Ectodermal cell (in vitro differentiated cells): Measurements from ENCODE around the gene CAMK2N2.

Experiments
- H3K27ac ChIP-seq: 2 replicates; pipeline ENCODE4 v1.7.0; 2013; ENCODE audit warnings: mild to moderate bottlenecking, low read depth, low read length; ENCODE audit not compliant: insufficient read depth, poor library complexity, severe bottlenecking
- H3K27me3 ChIP-seq: 2 replicates; pipeline ENCODE4 v1.7.0; 2013; ENCODE audit warnings: mild to moderate bottlenecking, low read length; ENCODE audit not compliant: insufficient read depth, control insufficient read depth, poor library complexity, severe bottlenecking
- H3K36me3 ChIP-seq: one replicate; pipeline ENCODE4 v1.7.0; 2013; ENCODE audit warnings: low read length; ENCODE audit not compliant: control insufficient read depth, insufficient read depth
- H3K4me1 ChIP-seq: one replicate; pipeline ENCODE4 v1.7.0; 2013; ENCODE audit warnings: low read length; ENCODE audit not compliant: control insufficient read depth, insufficient read depth
- H3K4me3 ChIP-seq: 2 replicates; pipeline ENCODE4 v1.7.0; 2013; ENCODE audit warnings: low read depth, low read length, control low read depth; ENCODE audit not compliant: insufficient read depth
- H3K9me3 ChIP-seq: 2 replicates; pipeline ENCODE4 v1.7.0; 2013; ENCODE audit warnings: mild to moderate bottlenecking, low read length, moderate library complexity; ENCODE audit not compliant: control insufficient read depth
- WGBS, 2 experiments: methylation state at CpG; one replicate each; pipeline ENCODE4 v1.1.7; 2013; ENCODE audit warnings: missing lambda C conversion rate in 2 of 2; 5-methylcytosine and 5-hydroxymethylcytosine counted together

CAMK2N2 gene

DNA sequence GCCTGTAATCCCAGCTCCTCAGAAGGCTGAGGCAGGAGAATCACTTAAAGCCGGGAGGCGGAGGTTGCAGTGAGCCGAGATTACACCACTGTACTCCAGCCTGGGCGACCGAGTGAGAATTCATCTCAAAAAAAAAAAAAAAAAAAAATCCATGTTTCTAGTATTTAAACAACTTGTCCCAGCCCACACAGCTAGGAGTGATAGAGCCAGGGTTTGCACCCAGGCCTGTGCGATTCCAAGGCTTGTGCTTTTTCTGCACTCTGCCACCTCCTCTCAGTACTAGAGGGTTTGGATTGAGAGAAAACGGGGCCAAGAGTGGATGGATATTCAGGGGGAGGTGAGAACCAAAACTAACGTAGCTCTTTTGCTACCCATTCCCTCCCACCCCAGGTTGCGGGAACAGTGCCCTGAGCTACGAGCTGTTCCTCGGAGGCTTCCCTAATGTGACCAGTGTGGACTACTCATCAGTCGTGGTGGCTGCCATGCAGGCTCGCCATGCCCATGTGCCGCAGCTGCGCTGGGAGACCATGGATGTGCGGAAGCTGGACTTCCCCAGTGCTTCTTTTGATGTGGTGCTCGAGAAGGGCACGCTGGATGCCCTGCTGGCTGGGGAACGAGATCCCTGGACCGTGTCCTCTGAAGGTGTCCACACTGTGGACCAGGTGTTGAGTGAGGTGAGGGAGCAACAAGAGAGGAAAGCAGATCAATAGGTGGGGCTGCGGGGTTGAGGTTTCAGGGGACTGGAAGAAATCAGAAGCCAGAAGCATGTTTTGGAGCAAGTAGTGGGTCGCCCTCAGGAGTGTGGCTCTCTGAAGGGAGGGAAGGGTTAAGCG, 4.1 kb downstream of the CAMK2N2 start:
- Histone ChIP-seq H3K36me3 (no peaks in the 10 kb centered on the region), H3K27ac (no peak overlapping the region), H3K4me3 (no peak overlapping the region), H3K9me3 (no peaks in the 10 kb centered on the region), H3K27me3 (peaks cover 46% of the 10 kb centered on the region), H3K4me1 (peaks cover 4% of the 10 kb centered on the region)
- WGBS, 2 experiments = 93 to 94% methylated on average over 23 of the region's 23 CpGs

DNA sequence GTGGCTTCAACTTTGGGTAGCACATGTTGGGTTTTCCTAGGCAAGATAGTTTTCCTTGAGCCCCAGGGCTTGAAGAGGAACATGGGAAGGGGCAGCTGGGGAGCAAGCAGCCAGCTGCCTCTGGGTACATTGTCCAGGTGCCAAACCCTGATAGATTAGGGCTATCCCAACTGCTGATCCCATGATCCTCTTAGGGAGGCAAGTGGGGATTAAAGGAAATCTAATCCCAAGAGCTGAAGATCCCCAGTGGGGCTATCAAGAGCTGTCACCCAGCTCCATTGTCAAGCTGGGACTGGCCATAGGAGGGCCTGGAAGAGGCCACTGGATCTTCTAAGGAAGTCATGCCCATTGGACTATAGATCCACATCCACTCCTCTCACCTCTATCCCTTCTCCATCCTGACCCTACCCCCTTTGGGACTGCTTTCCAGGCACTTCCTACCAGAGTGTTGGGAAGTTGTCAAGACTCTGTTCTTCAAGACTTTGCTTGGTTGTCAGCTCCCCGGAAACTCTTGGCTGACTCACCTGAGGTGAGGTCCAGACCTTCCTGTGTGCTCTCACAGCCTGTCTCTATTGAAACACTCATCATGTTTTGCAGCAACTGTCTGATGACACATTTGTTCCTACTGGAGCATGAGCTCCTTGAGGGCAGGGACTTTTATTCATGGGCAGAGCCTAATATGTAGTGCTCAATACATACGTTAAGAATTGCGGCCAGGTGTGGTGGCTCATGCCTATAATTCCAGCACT, 5.9 kb downstream of the CAMK2N2 start:
- H3K9me3 ChIP-seq = no peaks in the 10 kb centered on the region
- no peak overlapping the region for H3K4me3 ChIP-seq
- WGBS, 2 experiments = 96 to 97% methylated on average over 3 of the region's 3 CpGs
- H3K27ac ChIP-seq = no peak overlapping the region
- H3K27me3 ChIP-seq = peaks cover 28% of the 10 kb centered on the region
- H3K4me1 ChIP-seq = peaks cover under 1% of the 10 kb centered on the region
- H3K36me3 ChIP-seq = no peaks in the 10 kb centered on the region

DNA sequence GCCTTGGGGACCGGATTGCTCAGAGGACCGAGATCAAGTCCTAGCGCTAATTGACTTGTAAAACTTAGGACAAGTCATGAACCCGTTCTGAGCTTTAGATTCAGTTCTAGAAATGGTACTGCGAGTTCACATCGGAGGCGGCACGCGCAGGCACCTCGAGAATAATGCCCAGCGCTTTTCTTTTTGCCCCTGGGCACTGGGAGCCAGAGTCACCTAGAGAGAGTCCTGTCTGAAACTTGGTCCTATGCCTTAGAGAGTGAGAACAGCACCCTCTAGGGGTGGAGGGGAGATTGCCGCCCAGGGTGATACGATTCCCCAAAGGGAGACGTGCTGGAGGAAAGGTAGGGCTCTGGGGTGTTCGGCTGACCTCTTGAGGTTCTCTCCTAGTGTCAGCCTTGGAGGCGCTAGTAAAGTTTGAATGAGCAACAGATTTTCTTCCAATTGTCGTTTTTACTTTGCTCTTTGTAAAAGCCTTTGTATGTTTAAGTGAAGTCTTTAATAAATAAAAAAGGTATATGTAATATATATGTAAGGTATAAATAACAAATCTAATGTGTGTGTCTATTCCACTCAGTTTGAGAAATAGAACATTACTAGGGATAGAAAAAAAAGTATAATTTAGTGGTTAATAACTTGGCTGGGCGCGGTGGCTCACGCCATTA, 11.1 kb downstream of the CAMK2N2 start:
- H3K27ac ChIP-seq = no peak overlapping the region
- H3K36me3 ChIP-seq = peaks cover 2% of the 10 kb centered on the region
- 16 to 18% methylated on average over 19 to 20 of the region's 20 CpGs for WGBS, 2 experiments
- peak overlapping the region; percentile 95 for H3K4me3 ChIP-seq
- no peaks in the 10 kb centered on the region for H3K4me1 ChIP-seq
- no peaks in the 10 kb centered on the region for H3K27me3 ChIP-seq
- no peaks in the 10 kb centered on the region for H3K9me3 ChIP-seq

DNA sequence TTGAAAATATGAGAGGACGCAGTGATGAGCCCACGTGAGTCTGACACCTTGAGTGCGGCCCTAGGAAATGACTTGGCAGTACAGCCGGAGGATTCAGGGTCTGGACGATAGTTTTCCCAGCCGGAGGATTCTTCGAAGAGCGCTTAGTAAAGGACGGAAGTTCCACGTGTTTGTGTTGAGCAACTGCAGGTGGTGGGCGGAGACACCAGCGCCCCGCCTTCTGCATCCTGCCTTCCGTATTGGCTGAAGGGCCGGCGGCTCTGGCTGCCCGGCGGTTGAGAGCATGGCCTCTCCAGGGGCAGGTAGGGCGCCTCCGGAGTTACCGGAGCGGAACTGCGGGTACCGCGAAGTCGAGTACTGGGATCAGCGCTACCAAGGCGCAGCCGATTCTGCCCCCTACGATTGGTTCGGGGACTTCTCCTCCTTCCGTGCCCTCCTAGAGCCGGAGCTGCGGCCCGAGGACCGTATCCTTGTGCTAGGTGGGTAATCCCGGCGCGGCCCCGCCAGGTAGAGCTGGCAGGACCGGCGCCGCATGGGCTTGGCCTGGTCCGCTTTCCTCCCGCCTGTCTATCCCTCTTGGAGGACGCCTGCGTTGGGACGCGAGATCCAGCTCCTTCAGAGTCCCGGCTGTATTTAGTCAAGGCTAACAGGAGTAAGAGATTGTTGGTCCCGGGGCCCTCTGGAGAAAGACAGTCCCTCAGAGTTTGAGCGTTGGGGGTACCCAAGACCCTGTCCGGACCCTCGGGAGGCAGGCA, 11.8 kb downstream of the CAMK2N2 start, which contains the start of gene EEF1AKMT4:
EEF1AKMT4 (plus strand) TSS at position 261 of the 755 bp plus-strand sequence; CDS start at position 284, 23 bp downstream.
- no peaks in the 10 kb centered on the region for H3K4me1 ChIP-seq
- H3K4me3 ChIP-seq = peak within 1 kb of the TSS; percentile 95
- peak within 1 kb of the TSS; percentile 88 for H3K27ac ChIP-seq
- 0% methylated on average over 54 of the region's 54 CpGs for WGBS, 2 experiments
- peaks cover 9% of the 10 kb centered on the region for H3K36me3 ChIP-seq
- H3K9me3 ChIP-seq = no peaks in the 10 kb centered on the region
- no peaks in the 10 kb centered on the region for H3K27me3 ChIP-seq

DNA sequence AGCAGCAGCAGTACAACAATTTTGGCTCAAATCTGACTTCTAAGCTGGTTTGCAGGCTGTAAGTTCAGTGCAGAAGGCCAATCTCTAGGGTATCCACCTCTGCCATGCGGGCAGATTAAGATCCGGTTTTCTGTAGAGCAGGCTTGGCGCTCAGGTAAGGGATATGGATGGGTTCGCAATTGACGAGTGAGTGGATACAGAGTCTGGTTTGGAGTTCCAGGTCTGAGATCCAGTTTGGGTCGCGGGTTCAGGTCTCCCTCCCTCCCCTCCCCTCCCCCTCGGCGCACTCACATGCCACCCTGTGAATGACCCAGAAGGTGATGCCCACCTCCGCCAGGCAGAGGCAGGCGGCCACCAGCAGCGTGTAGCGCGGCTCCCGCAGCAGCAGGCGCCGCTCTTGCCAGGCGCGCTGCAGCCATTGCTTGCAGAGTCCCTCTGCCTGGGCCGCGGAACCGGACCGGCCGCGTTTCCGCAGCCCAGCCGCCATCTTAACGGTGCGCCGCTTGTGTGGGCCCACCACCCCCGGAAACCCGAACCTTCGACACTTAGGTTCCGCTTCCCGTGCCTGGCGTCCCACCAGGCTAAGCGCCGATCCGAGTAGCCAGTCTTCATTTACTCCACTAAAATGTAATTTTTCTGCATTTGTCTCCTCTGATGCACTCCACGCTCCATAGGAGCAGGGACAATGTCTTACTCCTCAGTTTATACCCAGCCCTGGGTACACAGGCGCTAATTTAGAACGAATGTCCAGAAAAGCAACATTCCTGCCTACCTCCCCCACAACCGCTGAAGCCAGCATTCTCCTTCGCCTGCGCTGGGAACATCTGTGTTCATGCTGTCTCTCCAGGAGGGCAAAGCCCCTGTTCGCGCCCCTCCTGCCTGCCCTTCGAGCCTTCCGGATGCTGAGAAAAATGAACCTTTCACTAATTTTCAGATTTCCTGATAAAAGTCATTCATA, 12.6 kb downstream of the CAMK2N2 start, which contains the start of gene ALG3:
ALG3 (minus strand) TSS at position 509 of the 958 bp plus-strand sequence; CDS start at position 487, 22 bp downstream.
- 0% methylated on average over 49 of the region's 49 CpGs for WGBS, 2 experiments
- H3K4me1 ChIP-seq = no peaks in the 10 kb centered on the region
- no peaks in the 10 kb centered on the region for H3K27me3 ChIP-seq
- H3K36me3 ChIP-seq = peaks cover 14% of the 10 kb centered on the region
- peak within 1 kb of the TSS; percentile 95 for H3K4me3 ChIP-seq
- H3K9me3 ChIP-seq = no peaks in the 10 kb centered on the region
- peak within 1 kb of the TSS; percentile 88 for H3K27ac ChIP-seq

DNA sequence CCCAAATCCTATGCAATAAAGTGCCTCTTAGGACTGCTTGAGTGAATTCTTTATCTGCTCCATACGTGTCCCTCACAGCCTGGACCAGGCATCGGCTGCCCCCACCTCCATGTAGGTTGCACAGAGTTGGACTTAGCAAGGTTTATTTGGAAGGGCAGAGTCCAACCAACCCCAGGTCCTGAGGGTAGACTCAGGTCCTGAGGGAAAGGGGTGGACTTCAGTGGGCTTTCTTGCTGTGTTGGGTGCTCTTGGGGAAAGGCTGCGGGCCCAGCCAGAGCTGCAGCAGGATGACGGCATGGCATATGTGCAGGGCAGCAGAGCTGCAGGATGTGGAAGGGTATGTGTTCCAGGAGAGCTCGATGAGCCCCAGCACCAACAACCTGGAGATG, 19.1 kb downstream of the CAMK2N2 start:
- H3K4me3 ChIP-seq = no peak overlapping the region
- no peaks in the 10 kb centered on the region for H3K4me1 ChIP-seq
- H3K27me3 ChIP-seq = no peaks in the 10 kb centered on the region
- H3K36me3 ChIP-seq = peaks cover 24% of the 10 kb centered on the region
- 96 to 97% methylated on average over 5 of the region's 5 CpGs for WGBS, 2 experiments
- H3K9me3 ChIP-seq = no peaks in the 10 kb centered on the region
- no peak overlapping the region for H3K27ac ChIP-seq

DNA sequence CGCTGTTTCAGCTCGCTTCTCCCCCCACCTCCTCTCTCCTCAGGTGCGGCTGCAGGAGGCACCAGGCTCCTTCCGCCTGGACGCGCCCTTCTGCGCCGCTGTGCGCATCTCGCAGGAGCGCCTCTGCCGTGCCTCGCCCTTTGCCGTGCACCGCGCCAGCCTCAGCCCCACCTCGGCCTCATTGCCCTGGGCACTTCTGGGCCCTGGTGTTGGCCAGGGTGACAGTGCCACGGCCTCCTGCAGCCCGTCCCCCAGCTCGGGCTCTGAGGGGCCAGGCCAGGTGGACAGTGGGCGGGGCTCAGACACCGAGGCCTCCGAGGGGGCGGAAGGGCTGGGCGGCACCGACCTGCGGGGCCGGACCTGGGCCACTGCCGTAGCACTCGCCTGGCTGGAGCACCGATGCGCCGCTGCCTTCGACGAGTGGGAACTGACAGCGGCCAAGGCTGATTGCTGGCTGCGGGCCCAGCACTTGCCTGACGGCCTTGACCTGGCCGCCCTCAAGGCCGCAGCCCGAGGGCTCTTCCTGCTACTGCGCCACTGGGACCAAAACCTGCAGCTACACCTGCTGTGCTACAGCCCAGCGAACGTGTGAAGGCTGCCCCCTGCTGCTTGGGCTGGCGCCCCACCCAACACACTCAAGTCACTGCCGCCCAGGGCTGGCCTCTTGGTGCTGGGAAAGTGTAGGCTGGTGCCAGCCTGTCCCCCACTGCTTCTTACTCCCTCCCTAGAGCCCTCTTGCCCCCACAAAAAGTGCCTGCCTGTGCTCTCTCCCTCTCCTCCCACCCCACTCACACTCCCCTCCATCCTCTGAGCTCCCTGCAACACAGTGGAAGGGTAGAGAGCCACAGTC, 19.7 kb downstream of the CAMK2N2 start:
- Histone ChIP-seq H3K27ac (no peak overlapping the region), H3K4me1 (no peaks in the 10 kb centered on the region), H3K4me3 (no peak overlapping the region), H3K27me3 (no peaks in the 10 kb centered on the region), H3K36me3 (peaks cover 24% of the 10 kb centered on the region), H3K9me3 (no peaks in the 10 kb centered on the region)
- 76 to 78% methylated on average over 46 of the region's 46 CpGs for WGBS, 2 experiments

DNA sequence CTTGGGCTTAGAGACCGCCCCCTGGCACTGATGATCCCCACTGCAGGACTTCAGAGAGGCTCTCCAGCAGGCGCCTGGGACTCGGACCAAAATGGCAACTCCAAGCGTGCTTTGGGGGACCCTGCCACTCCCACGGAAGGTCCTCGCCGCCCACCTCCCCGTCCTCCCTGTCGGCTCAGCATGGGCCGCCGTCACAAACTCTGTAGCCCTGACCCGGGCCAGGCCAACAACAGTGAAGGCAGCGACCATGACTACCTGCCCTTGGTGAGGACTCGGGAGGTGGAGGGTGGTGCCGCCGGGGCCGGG, 20.3 kb downstream of the CAMK2N2 start:
- peaks cover 24% of the 10 kb centered on the region for H3K36me3 ChIP-seq
- 82 to 88% methylated on average over 17 of the region's 17 CpGs for WGBS, 2 experiments
- no peaks in the 10 kb centered on the region for H3K27me3 ChIP-seq
- no peak overlapping the region for H3K27ac ChIP-seq
- H3K4me3 ChIP-seq = no peak overlapping the region
- H3K9me3 ChIP-seq = no peaks in the 10 kb centered on the region
- H3K4me1 ChIP-seq = no peaks in the 10 kb centered on the region
